NB4 (cell line): ENCODE results near the gene STON2.

Experiments
- POLR2A ChIP-seq: IDR thresholded peaks from 2 replicates; pipeline ENCODE4 v1.6.1; 2011; ENCODE audit warnings: mild to moderate bottlenecking; ENCODE audit not compliant: insufficient read length; ENCODE audit errors: extremely low read depth
- TF ChIP-seq, protein P1 (sequence below): IDR thresholded peaks from one replicate; pipeline ENCODE4 v1.5.1; 2012; ENCODE audit warnings: low read depth, low read length

DNA sequence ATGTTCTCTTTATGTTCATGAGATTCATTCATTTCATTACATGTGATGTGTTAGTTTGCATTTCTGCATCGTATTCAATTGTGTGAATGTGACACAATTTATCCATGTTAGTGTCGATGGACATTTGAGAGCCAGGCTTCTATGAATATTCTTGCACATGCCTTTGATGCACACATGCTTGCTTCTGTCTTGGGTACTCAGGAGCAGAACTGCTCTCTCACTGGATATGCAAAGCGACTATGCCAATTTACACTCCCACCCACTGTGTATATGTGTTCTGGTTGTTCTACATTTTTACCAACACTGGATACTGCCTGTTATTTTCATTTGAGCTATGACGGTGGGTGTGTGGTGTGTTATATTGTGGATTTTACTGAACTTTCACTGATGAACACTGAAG lies 95.1 kb downstream of the STON2 start:
- no peak for TF ChIP-seq POLR2A
- TF ChIP-seq, protein P1, sequence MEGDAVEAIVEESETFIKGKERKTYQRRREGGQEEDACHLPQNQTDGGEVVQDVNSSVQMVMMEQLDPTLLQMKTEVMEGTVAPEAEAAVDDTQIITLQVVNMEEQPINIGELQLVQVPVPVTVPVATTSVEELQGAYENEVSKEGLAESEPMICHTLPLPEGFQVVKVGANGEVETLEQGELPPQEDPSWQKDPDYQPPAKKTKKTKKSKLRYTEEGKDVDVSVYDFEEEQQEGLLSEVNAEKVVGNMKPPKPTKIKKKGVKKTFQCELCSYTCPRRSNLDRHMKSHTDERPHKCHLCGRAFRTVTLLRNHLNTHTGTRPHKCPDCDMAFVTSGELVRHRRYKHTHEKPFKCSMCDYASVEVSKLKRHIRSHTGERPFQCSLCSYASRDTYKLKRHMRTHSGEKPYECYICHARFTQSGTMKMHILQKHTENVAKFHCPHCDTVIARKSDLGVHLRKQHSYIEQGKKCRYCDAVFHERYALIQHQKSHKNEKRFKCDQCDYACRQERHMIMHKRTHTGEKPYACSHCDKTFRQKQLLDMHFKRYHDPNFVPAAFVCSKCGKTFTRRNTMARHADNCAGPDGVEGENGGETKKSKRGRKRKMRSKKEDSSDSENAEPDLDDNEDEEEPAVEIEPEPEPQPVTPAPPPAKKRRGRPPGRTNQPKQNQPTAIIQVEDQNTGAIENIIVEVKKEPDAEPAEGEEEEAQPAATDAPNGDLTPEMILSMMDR, result no peak
